ENCODE results near the gene ATP1A4. TPM values are rescaled to one million over a fixed set of nuclear protein-coding genes. Genes with fewer than 3 reads are reported as not detected.

The ATP1A4 gene
- total RNA-seq, 6 experiments from 2014 or later, result not detected

DNA sequence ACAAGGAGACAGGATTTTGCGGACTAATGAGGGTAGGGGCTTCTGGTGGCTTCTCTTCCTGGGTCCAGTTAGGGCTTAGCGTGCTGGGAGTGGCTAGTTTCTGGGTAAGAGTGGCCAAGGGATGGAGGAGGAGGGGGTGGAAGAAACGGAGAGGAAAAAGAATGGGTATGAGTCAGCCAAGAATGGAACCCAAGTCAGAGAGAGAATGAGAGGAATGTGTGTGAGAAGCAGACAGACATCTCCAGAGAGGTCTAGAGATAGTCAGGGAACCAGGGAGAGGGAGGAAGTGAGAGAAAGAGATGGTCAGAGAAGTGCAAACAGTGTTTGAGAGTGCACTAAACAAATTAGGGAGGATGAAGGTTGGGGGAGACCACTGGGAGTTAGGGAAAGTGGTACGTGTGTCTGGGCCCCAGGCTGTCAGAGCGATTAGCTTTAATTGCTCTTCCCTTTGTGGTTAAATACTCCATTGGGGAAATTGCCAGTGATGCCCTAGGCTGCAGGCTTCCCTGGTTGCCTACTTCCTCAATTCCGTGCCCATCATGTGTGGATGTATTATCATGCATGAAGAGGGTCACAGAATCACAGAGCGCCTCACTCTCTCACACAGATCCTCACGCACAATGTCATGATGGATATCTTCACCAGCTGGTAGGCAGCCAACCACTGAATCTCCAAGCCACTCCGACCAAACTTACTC, 55.2 kb downstream of the ATP1A4 start:
- peak; percentile 88 for DNase-seq
- peaks cover 10% of the 10 kb centered on the region for H3K27me3 Mint-ChIP-seq (ENCODE audit: insufficient read depth)
- TF ChIP-seq, protein P1, sequence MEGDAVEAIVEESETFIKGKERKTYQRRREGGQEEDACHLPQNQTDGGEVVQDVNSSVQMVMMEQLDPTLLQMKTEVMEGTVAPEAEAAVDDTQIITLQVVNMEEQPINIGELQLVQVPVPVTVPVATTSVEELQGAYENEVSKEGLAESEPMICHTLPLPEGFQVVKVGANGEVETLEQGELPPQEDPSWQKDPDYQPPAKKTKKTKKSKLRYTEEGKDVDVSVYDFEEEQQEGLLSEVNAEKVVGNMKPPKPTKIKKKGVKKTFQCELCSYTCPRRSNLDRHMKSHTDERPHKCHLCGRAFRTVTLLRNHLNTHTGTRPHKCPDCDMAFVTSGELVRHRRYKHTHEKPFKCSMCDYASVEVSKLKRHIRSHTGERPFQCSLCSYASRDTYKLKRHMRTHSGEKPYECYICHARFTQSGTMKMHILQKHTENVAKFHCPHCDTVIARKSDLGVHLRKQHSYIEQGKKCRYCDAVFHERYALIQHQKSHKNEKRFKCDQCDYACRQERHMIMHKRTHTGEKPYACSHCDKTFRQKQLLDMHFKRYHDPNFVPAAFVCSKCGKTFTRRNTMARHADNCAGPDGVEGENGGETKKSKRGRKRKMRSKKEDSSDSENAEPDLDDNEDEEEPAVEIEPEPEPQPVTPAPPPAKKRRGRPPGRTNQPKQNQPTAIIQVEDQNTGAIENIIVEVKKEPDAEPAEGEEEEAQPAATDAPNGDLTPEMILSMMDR (IDR thresholded peaks at IDR 0.05), result no peak
- peaks cover 36% of the 10 kb centered on the region for H3K36me3 Mint-ChIP-seq (ENCODE audit: low read depth)
- H3K4me1 Mint-ChIP-seq (ENCODE audit: low read depth), result peaks cover 64% of the 10 kb centered on the region
- H3K4me3 Mint-ChIP-seq, result peak overlapping the region; percentile 85
- H3K9me3 Mint-ChIP-seq, result no peaks in the 10 kb centered on the region
- H3K27ac Mint-ChIP-seq, result peak overlapping the region; percentile 90

DNA sequence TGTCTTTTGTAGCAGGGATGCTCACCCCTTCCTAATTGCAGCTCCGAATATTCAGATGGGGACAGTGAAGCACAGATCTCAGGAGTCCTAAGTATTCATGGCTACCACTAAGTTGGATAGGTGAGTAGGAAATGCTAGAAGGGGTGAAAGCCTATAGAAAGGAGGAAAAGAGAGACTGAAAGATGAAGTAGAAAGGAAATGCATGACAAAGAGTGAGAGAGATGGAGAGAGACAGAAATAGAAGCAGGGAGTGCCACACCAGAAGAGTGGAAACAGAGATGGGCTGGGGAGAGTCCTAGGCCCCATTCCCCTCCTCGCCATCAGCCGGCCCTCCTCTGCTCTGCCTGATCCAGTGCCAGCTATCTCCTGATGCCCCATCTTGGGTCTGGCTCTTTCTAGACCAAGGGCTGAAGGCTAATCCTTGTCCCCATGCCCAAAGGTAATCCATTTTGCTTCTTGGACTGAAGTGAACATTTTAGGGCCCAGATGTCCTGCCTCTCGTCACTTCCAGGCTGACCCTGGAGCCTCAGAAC, 55.8 kb downstream of the ATP1A4 start:
- no peak for DNase-seq
- TF ChIP-seq, protein P1 (IDR thresholded peaks at IDR 0.05), result no peak
- peaks cover 43% of the 10 kb centered on the region for H3K36me3 Mint-ChIP-seq (ENCODE audit: low read depth)
- H3K27me3 Mint-ChIP-seq (ENCODE audit: insufficient read depth), result peaks cover 10% of the 10 kb centered on the region
- H3K27ac Mint-ChIP-seq, result peak overlapping the region; percentile 90
- peak overlapping the region; percentile 85 for H3K4me3 Mint-ChIP-seq
- H3K4me1 Mint-ChIP-seq (ENCODE audit: low read depth), result peaks cover 66% of the 10 kb centered on the region
- H3K9me3 Mint-ChIP-seq, result no peaks in the 10 kb centered on the region

DNA sequence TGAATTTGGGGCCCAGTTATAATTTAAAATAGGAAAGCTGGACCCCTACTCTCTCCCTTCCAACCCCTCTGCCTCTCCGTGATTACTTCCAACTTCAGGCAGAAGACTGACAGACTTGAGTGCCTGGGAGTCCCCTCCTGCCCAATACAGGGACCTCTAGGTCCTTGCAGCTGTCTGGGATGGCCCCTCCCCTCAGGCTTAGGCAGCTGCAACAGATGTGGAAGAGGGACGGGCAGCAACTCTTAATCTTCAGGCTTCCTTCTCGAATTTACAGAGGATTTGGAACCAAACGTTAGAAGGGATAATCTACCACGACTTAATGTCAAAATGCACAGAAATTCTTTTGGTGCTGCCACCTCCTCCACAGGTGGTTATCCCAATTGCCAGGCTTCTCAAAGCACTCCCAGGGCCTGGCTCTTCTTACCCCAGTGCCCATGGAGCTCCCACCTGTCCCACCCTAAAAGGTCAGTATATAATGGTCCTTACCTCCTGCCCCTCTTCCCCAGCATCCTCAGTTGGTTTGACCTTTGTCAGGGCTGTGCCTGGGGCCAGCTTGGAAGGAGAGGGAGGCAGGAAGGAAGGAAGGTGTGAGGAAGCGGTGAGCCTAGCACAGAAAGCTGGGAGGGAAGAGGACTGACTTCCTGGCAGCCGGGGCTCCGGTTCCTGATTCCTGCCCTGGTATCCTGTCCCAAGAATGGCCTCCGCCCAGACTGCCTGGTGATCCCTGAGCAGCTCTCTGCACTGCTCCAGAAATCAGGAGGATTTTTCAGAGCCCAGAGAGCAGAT, 56.6 kb downstream of the ATP1A4 start:
- H3K27ac Mint-ChIP-seq, result peak overlapping the region; percentile 90
- no peaks in the 10 kb centered on the region for H3K9me3 Mint-ChIP-seq
- peaks cover 69% of the 10 kb centered on the region for H3K4me1 Mint-ChIP-seq (ENCODE audit: low read depth)
- no peak for DNase-seq
- H3K36me3 Mint-ChIP-seq (ENCODE audit: low read depth), result peaks cover 49% of the 10 kb centered on the region
- TF ChIP-seq, protein P1 (IDR thresholded peaks at IDR 0.05), result no peak
- peak overlapping the region; percentile 85 for H3K4me3 Mint-ChIP-seq
- H3K27me3 Mint-ChIP-seq (ENCODE audit: insufficient read depth), result peaks cover 13% of the 10 kb centered on the region

DNA sequence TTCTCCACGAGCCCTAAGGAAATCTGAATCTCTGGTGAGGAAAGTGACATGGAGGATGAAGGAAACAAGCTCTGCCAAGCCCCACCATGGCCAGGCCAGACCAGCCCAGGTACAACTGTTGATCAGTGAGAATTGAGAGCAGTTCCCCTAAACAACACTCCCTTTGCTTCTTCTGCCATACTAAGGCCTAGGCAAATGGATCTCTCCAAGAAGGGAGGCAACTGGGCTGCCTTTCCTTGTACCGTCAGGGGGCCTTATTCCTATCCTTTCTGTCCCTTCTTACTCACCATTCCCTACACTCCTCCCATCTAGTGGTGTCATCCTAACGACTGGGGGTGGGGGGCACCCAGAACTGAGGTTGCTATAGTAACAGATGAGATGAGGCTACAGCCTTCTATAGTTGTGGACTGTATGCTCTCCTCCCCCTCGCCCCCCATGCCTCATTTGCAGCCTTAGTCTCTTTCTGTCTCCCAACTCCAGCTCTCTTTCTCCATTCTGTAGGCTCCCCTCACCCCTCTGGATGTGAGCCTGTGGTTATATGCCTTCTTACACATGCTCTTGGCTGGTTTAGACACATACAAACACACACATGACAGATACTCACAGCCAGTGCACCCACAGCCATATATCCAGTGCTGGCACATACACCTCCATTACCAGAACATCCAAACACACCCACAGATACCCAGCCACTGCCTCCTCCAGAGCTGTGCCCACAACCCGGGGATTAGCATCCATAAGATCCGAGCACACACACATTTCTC, 57.3 kb downstream of the ATP1A4 start:
- no peak for DNase-seq
- Mint-ChIP-seq H3K27me3 (ENCODE audit: insufficient read depth) (peaks cover 14% of the 10 kb centered on the region), H3K9me3 (no peaks in the 10 kb centered on the region), H3K4me1 (ENCODE audit: low read depth) (peaks cover 72% of the 10 kb centered on the region), H3K36me3 (ENCODE audit: low read depth) (peaks cover 53% of the 10 kb centered on the region), H3K4me3 (peak overlapping the region; percentile 85), H3K27ac (peak overlapping the region; percentile 90)
- TF ChIP-seq, protein P1 (IDR thresholded peaks at IDR 0.05), result no peak

DNA sequence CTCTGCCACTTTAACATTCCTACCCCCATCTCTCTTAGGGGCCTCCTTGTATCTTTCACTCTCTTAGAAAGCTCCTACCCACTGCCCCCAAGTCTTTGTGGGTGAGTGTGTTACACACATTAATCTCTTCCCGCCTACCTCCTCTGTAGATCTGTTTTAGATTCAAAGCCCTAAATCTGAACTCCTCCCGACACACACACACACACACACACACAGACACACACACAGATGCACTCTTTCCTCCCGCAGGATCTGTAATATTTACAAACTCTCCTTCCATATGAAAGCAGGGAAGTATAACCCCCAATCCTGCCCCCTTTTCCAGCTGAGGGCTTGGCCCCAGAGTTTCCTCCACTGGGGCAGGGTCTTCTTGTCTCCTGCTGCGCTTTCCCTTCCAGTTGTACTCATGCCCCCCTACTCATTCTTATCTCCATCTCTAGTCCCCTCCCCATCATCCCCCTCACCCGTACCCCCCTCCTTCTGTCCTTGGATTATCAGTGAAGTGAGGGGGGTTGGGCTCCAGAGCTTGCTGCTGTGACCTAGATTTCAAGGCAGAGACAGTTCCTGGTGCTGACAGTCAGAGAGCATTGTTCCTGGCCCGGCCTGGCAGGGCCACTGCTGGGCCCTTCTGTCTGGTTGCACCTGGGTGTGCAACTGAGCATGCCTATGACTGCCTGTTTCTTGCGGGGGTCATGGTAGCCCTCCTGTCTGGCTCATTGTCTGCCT, 58.1 kb downstream of the ATP1A4 start:
- TF ChIP-seq, protein P1 (IDR thresholded peaks at IDR 0.05), result no peak
- no peak for DNase-seq
- H3K27ac Mint-ChIP-seq, result peak overlapping the region; percentile 90
- H3K36me3 Mint-ChIP-seq (ENCODE audit: low read depth), result peaks cover 58% of the 10 kb centered on the region
- no peaks in the 10 kb centered on the region for H3K9me3 Mint-ChIP-seq
- peaks cover 70% of the 10 kb centered on the region for H3K4me1 Mint-ChIP-seq (ENCODE audit: low read depth)
- H3K4me3 Mint-ChIP-seq, result peak overlapping the region; percentile 85
- peaks cover 13% of the 10 kb centered on the region for H3K27me3 Mint-ChIP-seq (ENCODE audit: insufficient read depth)
